HG03039 (cell line): ENCODE results near the gene SYT8.

Source experiments
- ATAC-seq: cut with Tn5 transposase; IDR thresholded peaks from one replicate; pipeline ENCODE4 v1.9.1; 2021; ENCODE audit warnings: mild to moderate bottlenecking, moderate library complexity; ENCODE audit not compliant: unreplicated experiment

SYT8 gene

DNA sequence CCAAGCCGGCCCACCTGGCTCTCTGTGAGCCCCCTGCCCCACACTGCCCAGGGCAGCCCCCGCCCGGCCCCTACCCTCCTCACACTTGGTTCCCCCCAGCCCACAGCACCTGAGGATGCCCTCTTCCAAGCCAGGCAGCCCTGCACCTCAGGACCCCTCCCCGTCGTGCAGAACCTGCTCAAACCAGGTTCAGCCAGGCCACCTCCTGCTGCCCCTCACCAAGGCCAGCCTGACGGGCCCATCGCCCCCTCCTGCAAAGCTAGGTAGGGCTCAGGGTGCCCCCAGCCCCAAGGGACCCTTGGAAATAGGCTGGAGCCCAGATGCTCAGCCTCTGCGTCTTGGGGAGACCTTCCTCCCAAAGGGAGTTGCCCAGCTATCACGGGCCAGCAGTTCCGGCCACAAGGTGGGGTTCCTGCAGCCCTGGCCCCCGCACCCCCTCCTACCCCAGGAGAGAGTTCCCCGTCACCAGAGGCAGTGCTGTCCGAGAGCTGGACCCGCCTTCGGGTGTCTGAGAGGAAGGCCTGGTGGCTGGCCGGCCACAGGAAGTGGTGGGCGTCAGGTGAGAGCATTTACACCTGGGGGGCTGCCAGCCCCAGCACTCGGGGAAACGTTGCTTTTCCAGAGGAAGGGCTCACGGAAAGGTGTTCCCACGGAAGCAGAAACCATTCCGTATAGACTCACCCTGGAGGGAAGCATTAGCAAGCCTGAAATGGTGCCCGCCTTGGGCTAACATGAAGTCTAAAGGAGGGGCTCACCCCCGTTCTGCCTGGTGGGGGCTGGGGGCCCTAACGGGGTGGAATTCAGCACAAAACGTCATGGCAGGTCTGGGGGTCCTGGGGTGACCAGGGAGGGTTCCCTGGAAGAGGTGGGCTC is 3.2 kb upstream of the SYT8 start:
- no peak for ATAC-seq

DNA sequence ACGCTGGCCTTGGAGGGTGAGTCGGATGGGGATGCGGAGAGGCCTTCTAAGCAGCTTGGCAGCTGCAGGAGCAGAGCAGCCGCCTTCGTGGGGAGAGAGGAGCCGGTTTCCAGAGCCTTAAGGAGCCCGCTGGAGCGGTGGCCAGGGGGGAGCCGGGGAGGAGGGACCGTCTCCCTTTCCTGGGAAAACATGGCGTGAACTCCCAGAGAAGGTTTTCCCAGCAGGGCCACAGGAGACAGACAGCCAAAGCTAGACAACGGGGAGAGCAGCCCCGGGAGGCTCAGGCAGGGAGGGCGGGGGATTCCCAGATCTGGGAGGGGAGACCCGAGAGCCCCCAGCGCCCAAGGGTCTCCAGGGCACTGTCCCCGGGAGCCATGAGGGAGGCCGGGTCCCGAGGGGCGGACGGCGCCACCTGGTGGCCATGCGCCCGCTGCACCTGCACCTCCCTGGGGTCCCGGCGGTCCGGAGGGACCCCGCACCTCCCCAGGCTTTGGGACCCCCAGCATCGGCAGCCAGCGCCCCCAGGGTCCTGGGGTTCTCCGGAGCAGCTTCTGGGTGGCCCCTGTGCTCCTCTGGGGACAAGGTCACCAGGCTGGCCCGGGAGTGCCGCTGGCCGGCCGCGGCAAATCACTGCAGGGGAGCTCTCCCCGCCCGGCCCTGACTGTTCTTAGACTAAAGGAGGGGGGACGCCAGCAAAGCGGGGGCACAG is 2.4 kb upstream of the SYT8 start:
- ATAC-seq, result no peak

DNA sequence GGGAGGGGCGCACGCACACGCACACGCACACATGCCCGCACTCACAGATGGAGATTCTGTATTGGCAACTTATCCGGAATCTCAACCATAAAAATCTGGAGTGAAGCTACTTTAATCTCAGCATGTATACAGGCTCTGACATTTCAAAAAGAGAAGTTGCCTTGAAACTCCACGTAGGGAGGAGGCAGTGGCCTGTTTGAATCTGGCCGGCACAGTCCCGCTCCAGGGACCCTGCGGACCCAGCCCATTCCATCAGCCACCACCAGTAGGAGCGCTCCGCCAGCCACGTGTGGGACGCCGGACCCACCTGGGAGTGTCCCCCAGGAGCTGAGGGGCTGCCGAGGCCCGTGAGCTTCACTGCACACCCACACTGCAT is 1.9 kb upstream of the SYT8 start:
- no peak for ATAC-seq

DNA sequence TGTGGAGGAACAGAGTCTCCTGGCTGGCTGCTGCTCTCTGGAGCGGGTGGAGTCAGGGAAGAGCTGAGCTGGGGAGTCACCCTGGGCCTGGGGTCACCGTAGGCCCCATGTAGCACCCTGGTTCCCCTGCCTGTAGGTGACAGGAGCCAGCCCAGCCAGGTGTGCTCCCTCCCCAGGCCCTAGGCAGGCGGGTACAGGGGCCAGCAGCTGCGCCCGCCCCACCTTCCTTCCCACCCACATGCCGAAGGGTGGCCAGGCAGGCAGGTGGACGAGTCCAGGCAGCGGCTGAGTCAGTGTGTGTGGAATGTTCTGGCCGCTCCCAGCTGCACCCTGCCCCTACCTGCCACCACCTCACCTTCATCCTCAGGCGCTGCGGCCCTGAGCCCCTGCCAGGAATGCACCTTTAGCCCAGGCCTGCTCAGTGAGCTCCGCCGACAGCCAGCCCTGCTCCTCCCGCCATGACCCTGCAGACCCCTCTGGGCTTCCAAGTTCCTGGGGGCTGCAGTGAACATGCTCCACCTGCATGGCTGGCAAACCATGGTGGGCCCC is 654 bp upstream of the SYT8 start:
- no peak for ATAC-seq

DNA sequence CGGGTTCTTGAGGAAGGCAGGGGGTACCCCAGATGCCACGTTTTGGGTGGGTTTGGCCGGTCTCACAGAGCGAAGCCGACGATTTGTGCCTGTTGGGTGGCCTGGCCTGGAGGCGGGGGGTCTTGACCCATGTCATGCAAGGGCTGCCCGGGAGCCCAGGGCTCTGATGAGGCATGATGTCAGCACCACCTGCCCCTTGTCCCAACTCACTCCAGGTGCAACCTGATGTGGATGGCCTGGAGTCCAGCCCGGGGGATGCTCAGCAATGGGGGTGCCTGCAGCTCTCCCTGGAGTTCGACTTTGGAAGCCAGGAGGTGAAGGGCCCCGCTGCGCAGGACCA is 851 bp downstream of the SYT8 start:
- ATAC-seq, result no peak

DNA sequence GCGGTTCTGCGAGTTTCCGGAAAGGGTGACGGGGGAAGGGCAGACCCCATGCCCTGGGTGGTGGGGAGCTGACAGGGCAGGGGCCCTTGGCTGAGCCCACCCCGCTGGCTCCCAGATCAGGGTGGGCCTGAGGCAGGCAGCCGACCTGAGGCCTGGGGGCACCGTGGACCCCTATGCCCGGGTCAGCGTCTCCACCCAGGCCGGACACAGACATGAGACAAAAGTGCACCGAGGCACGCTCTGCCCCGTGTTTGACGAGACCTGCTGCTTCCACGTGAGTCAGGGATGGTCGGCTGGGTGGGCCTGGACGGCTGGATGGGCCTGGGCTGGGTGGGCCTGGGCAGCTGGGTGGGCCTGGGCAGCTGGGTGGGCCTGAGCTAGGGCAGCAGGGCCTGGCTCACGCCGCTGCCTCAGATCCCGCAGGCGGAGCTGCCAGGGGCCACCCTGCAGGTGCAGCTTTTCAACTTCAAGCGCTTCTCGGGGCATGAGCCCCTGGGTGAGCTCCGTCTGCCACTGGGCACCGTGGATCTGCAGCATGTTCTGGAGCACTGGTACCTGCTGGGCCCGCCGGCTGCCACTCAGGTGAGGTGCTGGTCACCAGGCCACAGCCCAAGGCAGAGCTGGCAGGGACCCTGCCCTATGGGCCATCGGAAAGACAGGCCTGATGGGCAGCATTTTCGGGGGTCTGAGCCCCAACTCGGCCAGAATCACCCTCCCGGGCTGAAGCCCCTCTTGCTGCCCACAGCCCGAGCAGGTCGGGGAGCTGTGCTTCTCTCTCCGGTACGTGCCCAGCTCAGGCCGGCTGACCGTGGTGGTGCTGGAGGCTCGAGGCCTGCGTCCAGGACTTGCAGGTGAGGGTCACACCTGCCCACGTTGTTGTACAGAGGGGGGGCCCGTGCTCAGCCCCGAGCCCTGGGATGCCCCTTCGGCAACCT is 1.5 kb downstream of the SYT8 start:
- no peak for ATAC-seq

DNA sequence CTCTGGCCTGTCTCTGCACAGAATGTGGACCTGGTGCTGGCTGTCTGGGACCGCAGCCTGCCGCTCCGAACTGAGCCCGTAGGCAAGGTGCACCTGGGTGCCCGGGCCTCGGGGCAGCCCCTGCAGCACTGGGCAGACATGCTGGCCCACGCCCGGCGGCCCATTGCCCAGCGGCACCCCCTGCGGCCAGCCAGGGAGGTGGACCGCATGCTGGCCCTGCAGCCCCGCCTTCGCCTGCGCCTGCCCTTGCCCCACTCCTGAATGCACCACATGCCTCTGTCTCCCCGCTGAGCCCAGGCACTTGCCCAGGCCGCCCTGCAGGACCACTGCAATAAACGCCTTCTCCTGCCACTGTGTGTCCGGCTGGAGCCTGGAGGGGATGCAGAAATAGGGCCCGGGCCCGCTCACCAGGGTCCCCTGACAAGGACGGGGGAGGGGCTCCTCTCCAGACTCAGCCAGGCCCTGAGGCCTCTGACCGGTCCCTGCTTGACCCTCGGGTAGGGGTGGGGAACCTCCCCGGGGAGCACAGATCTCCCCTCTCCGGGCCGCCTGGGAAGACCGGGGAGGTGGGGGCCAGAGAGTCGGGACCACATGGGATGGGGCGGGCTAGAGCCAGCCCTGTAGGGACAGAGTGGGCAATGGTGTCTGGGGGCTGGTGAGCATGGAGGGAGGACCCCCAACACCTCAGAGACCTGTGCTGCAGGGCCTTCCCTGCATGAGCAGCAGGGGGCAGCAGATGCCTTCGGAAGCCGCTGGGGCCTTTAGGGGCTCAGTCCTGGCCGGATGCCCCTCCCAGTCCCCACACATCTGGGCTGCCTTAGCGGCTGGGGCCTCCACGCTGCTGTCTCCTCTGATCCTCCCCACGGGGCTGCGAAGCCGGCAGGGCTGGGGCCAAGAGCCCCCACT is 2.6 kb downstream of the SYT8 start:
- no peak for ATAC-seq

DNA sequence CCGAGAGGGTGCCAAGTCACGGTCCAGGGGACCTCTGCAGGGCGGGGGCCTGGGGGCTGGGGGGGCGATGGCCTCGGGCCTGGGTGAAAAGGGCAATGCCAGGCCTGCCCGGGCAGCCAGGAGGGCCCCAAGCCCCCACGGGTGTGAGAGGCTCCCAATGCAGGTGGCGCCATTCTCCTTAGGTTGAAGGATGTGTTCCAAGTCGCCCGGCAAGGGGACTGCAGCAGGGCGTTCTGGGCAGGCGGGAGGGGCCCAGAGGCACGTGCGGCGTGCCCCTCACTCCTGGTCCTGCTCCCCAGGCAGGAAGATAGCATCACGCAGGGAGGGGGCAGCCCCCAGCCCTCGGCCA is 3.3 kb downstream of the SYT8 start:
- ATAC-seq, result no peak

DNA sequence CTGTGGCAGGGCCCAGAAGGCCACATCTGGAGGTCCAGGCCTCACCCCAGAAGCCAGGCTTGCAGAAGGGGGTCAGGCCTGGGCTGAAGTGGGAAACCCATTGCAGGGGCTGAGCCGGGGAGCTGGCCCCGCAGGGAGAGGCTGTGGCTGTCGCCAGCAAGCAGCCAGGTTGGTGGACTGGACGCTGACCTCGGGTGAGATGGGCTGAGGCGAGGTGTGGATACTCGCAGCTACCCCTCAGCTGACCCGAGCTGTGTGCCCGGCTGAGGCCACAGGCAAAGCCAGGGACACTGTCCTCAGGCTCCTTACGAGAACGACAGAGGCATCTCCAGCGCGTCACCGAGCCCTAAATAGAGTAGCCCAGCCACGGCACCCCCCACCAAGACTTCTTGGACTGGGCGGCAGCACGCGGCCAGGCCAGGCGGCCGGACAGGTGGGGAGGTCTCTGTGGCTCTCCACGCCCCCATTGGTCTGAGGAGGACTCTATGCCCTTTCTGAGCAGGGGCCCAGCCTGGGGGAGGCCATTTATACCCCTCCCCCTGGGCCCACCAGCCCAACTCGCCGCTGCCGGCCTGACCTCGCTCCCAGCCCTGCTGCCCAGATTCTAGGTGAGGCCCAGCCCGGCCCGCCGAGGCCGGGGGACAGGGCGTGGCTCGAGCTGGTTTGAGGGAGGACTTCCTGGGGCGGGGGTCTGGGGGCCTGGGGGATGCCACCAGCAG is 3.8 kb downstream of the SYT8 start, which contains the start of gene TNNI2:
TSS of gene TNNI2 (plus strand) at position 556 of the 719 bp plus-strand sequence. CDS start 716 bp downstream, outside the sequence.
- ATAC-seq, result no peak

DNA sequence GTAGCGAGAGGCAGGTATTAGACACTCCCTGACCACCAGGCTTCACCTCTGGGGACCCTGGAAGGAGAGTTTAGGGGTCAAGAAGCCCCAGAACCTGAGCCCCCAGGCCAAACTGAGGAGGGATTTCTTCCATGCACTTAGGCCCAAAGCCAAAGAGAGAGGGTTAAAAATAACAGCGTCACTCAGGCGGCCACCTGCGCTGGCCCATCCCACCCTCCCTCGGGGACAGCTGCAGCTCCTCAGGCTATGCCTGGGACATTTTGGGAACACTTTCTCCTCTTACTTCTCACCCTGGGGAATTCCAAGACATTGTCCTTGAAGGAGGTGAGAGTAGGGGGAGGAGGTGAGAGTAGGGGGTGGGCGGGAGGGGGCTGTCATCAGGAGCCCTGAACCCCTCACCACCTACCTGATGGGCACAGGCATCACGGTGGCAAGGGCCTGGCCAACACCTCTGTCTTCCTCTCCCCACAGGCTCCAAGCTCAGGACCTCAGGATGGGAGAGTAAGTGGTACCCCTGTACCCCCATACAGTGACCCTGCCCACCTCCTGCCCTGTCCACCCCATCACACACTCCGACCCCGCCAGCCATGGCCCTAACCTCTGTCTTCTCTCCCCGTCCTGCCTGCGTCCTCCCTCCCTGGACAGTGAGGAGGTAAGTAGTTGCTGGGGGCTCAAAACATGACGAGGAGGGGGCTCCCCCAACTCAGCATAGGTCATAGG is 4.6 kb downstream of the SYT8 start:
- no peak for ATAC-seq

DNA sequence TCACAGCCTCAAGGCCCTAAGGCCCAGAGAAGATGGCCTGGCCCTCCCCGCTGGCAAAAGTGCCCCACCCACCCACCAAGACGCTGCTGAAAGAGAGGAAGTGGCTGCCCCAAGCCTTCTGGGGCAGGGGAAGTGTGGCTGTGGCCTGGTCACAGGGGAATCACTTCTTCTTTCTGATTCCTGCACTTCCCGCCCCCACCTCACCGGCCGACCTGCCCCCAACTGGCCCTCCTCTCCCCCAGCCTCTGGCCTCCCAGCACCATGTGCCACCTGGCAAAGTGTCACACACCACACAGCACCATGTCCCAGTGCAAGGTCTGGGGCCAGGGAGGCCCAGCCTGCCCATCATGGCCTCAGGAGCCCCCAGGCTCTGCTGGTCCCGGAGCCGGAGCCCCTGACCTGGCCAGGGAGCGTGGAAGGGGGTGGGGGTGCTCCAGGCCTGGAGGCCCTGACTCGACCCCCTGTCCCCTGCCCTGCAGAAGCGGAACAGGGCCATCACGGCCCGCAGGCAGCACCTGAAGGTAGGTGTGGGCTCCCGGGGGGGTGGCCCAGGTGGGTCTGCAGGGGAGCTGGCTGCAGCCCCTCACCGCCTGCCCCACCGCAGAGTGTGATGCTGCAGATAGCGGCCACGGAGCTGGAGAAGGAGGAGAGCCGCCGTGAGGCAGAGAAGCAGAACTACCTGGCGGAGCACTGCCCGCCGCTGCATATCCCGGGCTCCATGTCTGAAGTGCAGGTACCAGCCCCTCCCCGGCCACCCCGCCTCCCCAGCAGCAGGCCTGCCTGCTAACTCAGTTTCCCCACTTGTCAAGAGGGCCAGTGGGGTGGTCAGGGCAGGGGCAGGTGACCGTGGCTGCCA is 5.4 kb downstream of the SYT8 start:
- ATAC-seq, result no peak

DNA sequence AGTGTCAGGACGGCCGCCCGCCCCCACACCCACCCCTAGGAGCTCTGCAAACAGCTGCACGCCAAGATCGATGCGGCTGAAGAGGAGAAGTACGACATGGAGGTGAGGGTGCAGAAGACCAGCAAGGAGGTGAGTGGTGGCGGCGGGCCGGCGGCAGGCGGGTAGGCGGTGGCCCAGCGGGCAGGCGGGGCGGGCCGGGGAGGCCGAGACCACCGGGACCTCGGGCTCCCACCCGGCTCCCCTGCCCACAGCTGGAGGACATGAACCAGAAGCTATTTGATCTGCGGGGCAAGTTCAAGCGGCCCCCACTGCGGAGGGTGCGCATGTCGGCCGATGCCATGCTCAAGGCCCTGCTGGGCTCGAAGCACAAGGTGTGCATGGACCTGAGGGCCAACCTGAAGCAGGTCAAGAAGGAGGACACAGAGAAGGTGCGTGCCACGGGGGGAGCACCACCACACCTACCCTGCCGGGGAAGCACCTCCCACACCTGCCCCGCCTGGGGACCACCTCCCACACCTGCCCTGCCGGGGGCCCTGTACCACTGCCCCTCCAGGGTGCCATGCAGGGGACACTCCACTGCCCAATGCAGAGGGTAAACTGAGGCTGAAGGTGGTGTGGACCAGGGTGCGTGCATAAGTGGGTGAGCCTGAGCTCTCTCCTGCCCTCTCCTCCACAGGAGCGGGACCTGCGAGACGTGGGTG is 6.1 kb downstream of the SYT8 start:
- no peak for ATAC-seq

DNA sequence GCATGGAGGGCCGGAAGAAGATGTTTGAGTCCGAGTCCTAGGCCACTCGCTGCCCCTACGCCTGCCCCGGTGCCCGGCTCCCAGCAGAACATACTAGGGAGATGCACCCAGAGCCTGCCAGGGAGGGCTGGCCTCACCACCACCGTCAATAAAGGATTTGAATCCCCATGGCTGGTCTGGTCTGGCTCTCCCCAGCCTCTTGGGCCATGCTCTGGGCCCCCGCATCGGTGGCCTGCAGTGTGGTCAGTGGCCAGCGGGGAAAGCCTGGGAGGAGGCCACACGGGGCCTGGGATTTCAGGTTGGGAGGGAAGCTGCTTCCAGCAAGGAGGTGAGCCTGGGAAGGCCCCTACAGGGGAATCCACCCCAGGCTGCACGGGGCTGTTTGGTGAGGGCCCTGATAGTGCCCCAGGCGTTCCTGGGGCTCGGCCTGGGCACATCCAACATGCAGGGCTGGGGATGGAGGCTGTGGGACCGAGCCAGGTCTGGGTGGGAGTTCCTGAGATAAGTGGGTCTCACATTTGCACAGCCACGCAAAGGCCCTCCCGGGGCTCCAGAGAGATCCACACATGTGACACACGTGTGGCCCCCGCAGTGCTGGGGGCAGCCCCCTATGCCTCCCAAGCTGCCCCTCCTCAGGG is 6.8 kb downstream of the SYT8 start:
- ATAC-seq, result no peak

DNA sequence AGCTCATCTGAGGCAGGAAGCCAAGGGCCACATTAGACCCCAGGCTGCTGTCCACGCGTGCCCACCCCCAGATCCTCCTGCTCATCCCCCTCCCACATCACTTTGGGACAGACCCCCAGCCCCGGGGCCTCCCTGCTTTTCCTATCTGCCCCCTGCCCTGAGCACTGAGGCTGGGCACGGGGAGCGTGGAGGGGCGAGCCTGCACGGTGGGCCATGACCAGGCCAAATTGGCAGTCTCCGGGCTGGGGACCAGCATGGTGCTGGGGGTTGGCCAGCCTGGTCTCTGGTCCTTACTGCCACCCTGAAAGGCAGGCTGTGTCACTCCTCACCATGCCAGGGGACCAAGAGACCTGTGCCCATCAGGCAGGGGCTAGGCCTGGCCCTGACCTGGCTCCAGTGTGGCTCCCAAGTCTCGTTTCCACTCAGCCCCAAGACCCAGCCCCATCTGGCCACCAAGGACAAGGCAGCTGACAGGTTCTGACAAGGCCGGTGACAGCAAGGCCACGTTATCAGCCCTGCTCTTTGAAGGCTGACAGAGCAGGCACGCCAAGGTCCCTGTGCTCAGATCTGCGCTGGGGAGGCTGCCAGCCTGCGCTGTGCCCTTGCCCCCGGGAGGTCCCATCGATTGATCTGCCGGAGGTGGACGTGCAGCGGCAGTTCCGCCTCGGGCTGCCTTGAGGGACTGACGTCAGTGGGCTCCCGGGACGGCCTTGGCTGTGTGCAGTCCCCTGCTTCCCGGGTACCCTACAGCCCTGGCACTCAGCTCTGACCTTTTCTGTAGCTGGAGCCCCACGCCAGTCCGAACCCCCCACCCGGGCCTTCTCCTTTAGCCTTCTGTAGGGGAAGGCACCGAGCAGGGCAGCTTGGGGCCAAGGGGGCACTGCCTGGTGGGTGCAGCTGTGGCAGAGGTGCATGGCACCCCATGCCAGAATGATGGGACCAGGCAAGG is 7.6 kb downstream of the SYT8 start:
- no peak for ATAC-seq

DNA sequence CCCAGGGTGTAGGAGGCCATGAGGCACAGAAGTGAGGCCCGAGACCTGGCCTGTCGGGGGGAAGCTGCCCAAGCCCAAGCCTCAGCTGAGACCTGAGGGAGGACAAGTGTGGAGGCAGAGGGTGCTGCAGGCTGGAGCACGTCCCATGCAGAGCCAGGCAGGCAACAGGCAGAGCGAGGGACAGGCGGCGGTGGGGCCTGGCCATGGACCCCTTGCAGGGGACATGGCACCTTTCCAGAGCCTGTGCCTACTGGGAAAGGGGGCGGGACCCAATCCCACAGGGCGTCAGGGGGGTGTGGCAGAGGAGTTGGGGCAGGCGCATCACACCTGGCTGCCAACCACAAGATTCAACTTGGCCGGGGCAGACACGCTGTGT is 8.3 kb downstream of the SYT8 start:
- ATAC-seq, result no peak

DNA sequence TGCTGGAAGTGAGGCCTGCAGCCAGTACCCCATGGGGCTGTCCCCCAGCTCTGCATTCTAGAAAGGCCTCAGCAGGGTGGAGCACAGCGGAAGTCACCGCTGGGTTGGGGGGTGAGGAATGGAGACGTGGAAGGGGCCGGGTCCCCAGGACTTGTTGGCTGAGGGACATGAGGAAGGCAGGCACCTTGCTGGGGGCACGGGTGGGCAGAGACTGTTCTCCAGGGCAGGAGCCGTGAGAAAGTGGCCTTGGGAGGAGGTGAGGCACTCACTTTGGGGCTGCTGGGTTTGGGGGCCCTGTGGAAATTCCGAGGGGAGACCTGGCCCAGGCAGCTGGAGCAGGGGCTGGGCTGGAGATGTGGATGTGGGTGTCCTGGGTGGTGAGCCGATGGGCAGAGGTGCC is 9.0 kb downstream of the SYT8 start:
- no peak for ATAC-seq
